PC-3 (cell line): ENCODE results near the gene PDRG1. TPM values are rescaled to one million over a fixed set of nuclear protein-coding genes. Genes with fewer than 3 reads are reported as not detected.
A peak's percentile ranks its signal among the peaks of the same experiment; 100 is the strongest.

ENCODE experiments used
- ATAC-seq: fragments of 200-7000 bp; cut with Tn5 transposase; 2 replicates; pipeline ENCODE4 v1.9.1; 2020; ENCODE audit warnings: mild to moderate bottlenecking, moderate library complexity
- BruUV-seq: library from RNA; stranded (reverse); fragments of 400-500 nt; replicated peaks from 2 replicates; lab custom pipeline; 2021; lab: Mats Ljungman, UMichigan
- CTCF ChIA-PET: fragments of 300-600 bp; sonication (Branson Sonifier 250); formaldehyde crosslinking; loops from one replicate; lab custom pipeline; 2022; ENCODE audit warnings: antibody characterized with exemption; lab: Charles Lee
- POLR2A ChIA-PET: fragments of 300-600 bp; sonication (Branson Sonifier 250); formaldehyde crosslinking; loops from one replicate; lab custom pipeline; 2022; ENCODE audit warnings: antibody characterized with exemption; ENCODE audit not compliant: unreplicated experiment; lab: Charles Lee
- DNase-seq: peaks from one replicate; pipeline ENCODE4 v3.0.0-alpha.2; 2015
- H2AFZ ChIP-seq: fragments of 300-600 bp; sonication (generic); 2 replicates; pipeline ENCODE4 v1.6.0; 2016; ENCODE audit warnings: antibody characterized with exemption, low read length
- H3F3A ChIP-seq: fragments of 300-600 bp; sonication (generic); one replicate; pipeline ENCODE4 v1.6.0; 2017; ENCODE audit warnings: antibody characterized with exemption, low read length, control low read depth, mild to moderate bottlenecking; ENCODE audit not compliant: unreplicated experiment
- H3K27ac ChIP-seq: fragments of 300-600 bp; sonication (generic); 2 replicates; pipeline ENCODE4 v1.5.1; 2016; ENCODE audit warnings: mild to moderate bottlenecking, low read length
- H3K27me3 ChIP-seq: fragments of 300-600 bp; sonication (generic); 2 replicates; pipeline ENCODE4 v1.6.1; 2016; ENCODE audit warnings: low read length, mixed read lengths
- H3K36me3 ChIP-seq: fragments of 300-600 bp; sonication (generic); 2 replicates; pipeline ENCODE4 v1.6.1; 2016; ENCODE audit warnings: low read depth, mixed run types, low read length, mixed read lengths
- H3K4me1 ChIP-seq: fragments of 300-600 bp; sonication (generic); 2 replicates; pipeline ENCODE4 v1.5.1; 2016; ENCODE audit warnings: low read length; ENCODE audit not compliant: insufficient read depth
- H3K4me2 ChIP-seq: fragments of 300-600 bp; sonication (generic); 2 replicates; pipeline ENCODE4 v1.6.0; 2016; ENCODE audit warnings: low read length
- H3K4me3 ChIP-seq: fragments of 300-600 bp; sonication (generic); 2 replicates; pipeline ENCODE4 v1.5.1; 2016; ENCODE audit warnings: mild to moderate bottlenecking, low read length, mixed read lengths
- H3K79me2 ChIP-seq: fragments of 300-600 bp; sonication (generic); 2 replicates; pipeline ENCODE4 v1.6.1; 2017; ENCODE audit warnings: low read length, mixed read lengths
- H3K9ac ChIP-seq: fragments of 300-600 bp; sonication (generic); 2 replicates; pipeline ENCODE4 v1.6.0; 2016; ENCODE audit warnings: mild to moderate bottlenecking, low read length
- H3K9me2 ChIP-seq: fragments of 300-600 bp; sonication (generic); replicated peaks from 2 replicates; pipeline ENCODE4 v1.6.1; 2016; ENCODE audit warnings: mixed run types, low read length, mixed read lengths
- H3K9me3 ChIP-seq: fragments of 300-600 bp; sonication (generic); 2 replicates; pipeline ENCODE4 v1.6.1; 2016; ENCODE audit warnings: low read length, mixed read lengths
- H4K20me1 ChIP-seq: fragments of 300-600 bp; sonication (generic); 2 replicates; pipeline ENCODE4 v1.6.1; 2016; ENCODE audit warnings: low read length, mixed read lengths
- CTCF ChIP-seq: fragments of 300-600 bp; sonication (generic); conservative IDR thresholded peaks from 2 replicates; pipeline ENCODE4 v1.5.1; 2017; ENCODE audit warnings: antibody characterized with exemption, low read depth, mild to moderate bottlenecking, low read length
- EZH2 ChIP-seq: fragments of 300-600 bp; sonication (generic); IDR thresholded peaks from one replicate; pipeline ENCODE4 v1.6.1; 2017; ENCODE audit warnings: antibody characterized with exemption, mild to moderate bottlenecking, low read length; ENCODE audit not compliant: unreplicated experiment
- EZH2phosphoT487 ChIP-seq: fragments of 300-600 bp; sonication (generic); IDR thresholded peaks from 2 replicates; pipeline ENCODE4 v1.6.1; 2018; ENCODE audit warnings: mild to moderate bottlenecking, antibody characterized with exemption, low read length, borderline replicate concordance
- intact Hi-C: fragments of 100-400 bp; cut with micrococcal nuclease; formaldehyde crosslinking; loops from 2 replicates; pipeline ENCODE4 v1.9.0; 2023
- total RNA-seq: library from RNA; depleted of rRNA; stranded (reverse); fragments of >200 nt; gene quantifications from 2 replicates; pipeline ENCODE4 v1.2.3, GENCODE V29; 2014

Gene PDRG1
- total RNA-seq, 1 experiment from 2014 or later = 12.3 TPM

GRCh38 chr20:31987744-31988143 lies 35.9 kb upstream of the PDRG1 start:
- TF ChIP-seq EZH2phosphoT487 (no peak), CTCF (no peak), EZH2 (no peak)
- Histone ChIP-seq H3K4me2 (no peak overlapping the region), H3K36me3 (no peaks in the 10 kb centered on the region), H2AFZ (no peak overlapping the region), H3K9me3 (no peaks in the 10 kb centered on the region), H3K79me2 (no peaks in the 10 kb centered on the region), H3K27me3 (peaks cover 4% of the 10 kb centered on the region; the same call in 1 of the 2 replicates), H3K9ac (no peak overlapping the region), H3K27ac (no peak overlapping the region), H4K20me1 (no peaks in the 10 kb centered on the region), H3F3A (no peaks in the 10 kb centered on the region), H3K9me2 (no peaks in the 10 kb centered on the region), H3K4me1 (no peaks in the 10 kb centered on the region), H3K4me3 (no peak overlapping the region)
- POLR2A ChIA-PET = no interaction called here
- CTCF ChIA-PET = no interaction called here
- intact Hi-C loops = no loop called here
- ATAC-seq (peak; percentile 65), DNase-seq (peak; percentile 50)
- BruUV-seq = no TSS peak

- H3K4me2 ChIP-seq = no peak overlapping the region
Observed at GRCh38 chr20:31984981-31985471, 33.2 kb upstream of the PDRG1 start.

More at GRCh38 chr20:31984981-31985471, 33.2 kb upstream of the PDRG1 start:
- ATAC-seq (no peak), DNase-seq (no peak)
- Histone ChIP-seq H3K36me3 (no peaks in the 10 kb centered on the region), H3K9me3 (no peaks in the 10 kb centered on the region), H2AFZ (no peak overlapping the region), H3K4me3 (no peak overlapping the region), H3K9me2 (no peaks in the 10 kb centered on the region), H3K27me3 (peaks cover 7% of the 10 kb centered on the region), H3K9ac (no peak overlapping the region), H3K79me2 (no peaks in the 10 kb centered on the region), H4K20me1 (no peaks in the 10 kb centered on the region), H3K4me1 (no peaks in the 10 kb centered on the region), H3F3A (no peaks in the 10 kb centered on the region), H3K27ac (no peak overlapping the region)
- CTCF ChIA-PET = no interaction called here
- TF ChIP-seq CTCF = no peak
- TF ChIP-seq EZH2phosphoT487 = no peak
- no peak for TF ChIP-seq EZH2
- intact Hi-C loops = no loop called here
- BruUV-seq = no TSS peak
- POLR2A ChIA-PET = no interaction called here
